Heart right ventricle (tissue), 16 donors: ENCODE data around the gene SRPRB. TPM values are rescaled to one million over a fixed set of nuclear protein-coding genes. Genes with fewer than 3 reads are reported as not detected.

Experiments used
- ATAC-seq, 8 donors: fragments of 200-7000 bp; cut with Tn5 transposase; one replicate each; pipeline ENCODE4 v1.9.1; 2020; ENCODE audit warnings: mild to moderate bottlenecking in 8 of 8, moderate library complexity in 8 of 8, moderate number of reproducible peaks in 1 of 8
- DNase-seq, 2 donors: peaks; one replicate each; pipeline ENCODE4 v3.0.0-alpha.2; 2020
- H3K27ac ChIP-seq, 10 donors: fragments of 200-600 bp; sonication (generic) in 2 of 10; one replicate each; pipeline versions ENCODE4 v1.5.0 to v1.8.0; 2020 to 2022; ENCODE audit warnings: mild to moderate bottlenecking in 3 of 10
- H3K27me3 ChIP-seq, 7 donors: fragments of 200-600 bp; one replicate each; pipeline ENCODE4 v1.8.0; 2021 to 2022; ENCODE audit warnings: mild to moderate bottlenecking in 2 of 7
- H3K36me3 ChIP-seq, 9 donors: fragments of 200-600 bp; sonication (generic) in 1 of 9; one replicate each; pipeline versions ENCODE4 v1.5.0 to v1.8.0; 2020 to 2022; ENCODE audit warnings: mild to moderate bottlenecking in 2 of 9
- H3K4me1 ChIP-seq, 9 donors: fragments of 200-600 bp; sonication (generic) in 1 of 9; one replicate each; pipeline versions ENCODE4 v1.5.0 to v1.8.0; 2020 to 2022; ENCODE audit warnings: mild to moderate bottlenecking in 4 of 9
- H3K4me3 ChIP-seq, 10 donors: fragments of 200-600 bp; sonication (generic) in 2 of 10; one replicate each; pipeline versions ENCODE4 v1.5.0 to v1.8.0; 2020 to 2022; ENCODE audit warnings: mild to moderate bottlenecking in 7 of 10, moderate library complexity in 2 of 10
- H3K9me3 ChIP-seq, 11 donors: fragments of 200-600 bp in 10 of 11; sonication (generic) in 2 of 11; one replicate each; pipeline versions ENCODE4 v1.5.0 to v1.8.0; 2013 to 2022; ENCODE audit warnings: mild to moderate bottlenecking in 2 of 11, control low read depth in 1 of 11, moderate library complexity in 1 of 11
- CTCF ChIP-seq, 9 donors: fragments of 200-600 bp; sonication (generic) in 2 of 9; IDR thresholded peaks; one replicate each; pipeline versions ENCODE4 v1.5.0 to v1.8.0; 2021 to 2022; ENCODE audit warnings: antibody characterized with exemption in 9 of 9, mild to moderate bottlenecking in 5 of 9, moderate library complexity in 1 of 9
- WGBS, 2 donors: extraction: QIAGEN DNeasy Blood & Tissue Kit; methylation state at CpG; one replicate each; pipeline ENCODE4 v1.1.7; 2013; ENCODE audit warnings: inconsistent platforms in 1 of 2; 5-methylcytosine and 5-hydroxymethylcytosine counted together
- intact Hi-C, 10 donors: fragments of 100-400 bp; cut with DNase I; formaldehyde crosslinking; loops; one replicate each; pipeline versions ENCODE4 v1.11.1 to v1.14.2; 2022
- polyA plus RNA-seq, 2 donors: library from polyadenylated mRNA; stranded (reverse); fragments of 200-250 nt; gene quantifications; one replicate each; pipeline ENCODE4 v1.2.3, GENCODE V29; 2013
- total RNA-seq, 10 donors: library from RNA; stranded (reverse); fragmentation: NEBNext Ultra II Directional in 3 of 10; extraction: Animal tissue kit (Norgen Biotek cat#: 25700) in 3 of 10; gene quantifications; one replicate each; pipeline versions ENCODE4 v1.2.1 to v1.2.4, GENCODE V29; 2021 to 2023
- donor health status: Arrhythmogenic right ventricular cardiomyopathy.
- donor health status: ischemic (EF 13 %, LVEDD 7.1; RV severe dilation, severe dysfunction).
- donor health status: healthy with polysubstance abuse.
- donor health status: DM: no; HTN: yes; CAD: no.
- donor health status: DM: no; HTN: no; CAD: no.
- donor health status: ischemic (EF 25% LVEDD 6.9; RV normal size, moderate dysfunction).
- donor health status: ischemic (EF 25% LVEDD 5.7; RV mildly dilated, moderate dysfunction).
- donor health status: healthy.
- donor health status: DM: yes; HTN: yes; CAD: no.
- donor health status: Ischemic cardiomyopathy.
- donor health status: ischemic (EF 35%, LVEDD 5.7; RV mildly dilated, moderate dysfunction).
- donor health status: nonischemic (EF 11% LVEDD 7.7; RV severe dilation, severe dysfunction).
- donor health status: DM: yes; HTN: yes; CAD: no.
- donor health status: PGD.
- donor health status: ischemic (EF 29% LVEDD 5.4; RV normal size, mild dysfunction).
- donor health status: nonischemic (EF 23%, LVEDD 6.1; RV moderate dilation, normal function).

SRPRB gene
- total and polyA plus RNA-seq, 12 donors, result 12.1 to 46.2 (median 27.0) TPM

- no peaks in the 10 kb centered on the region for H3K4me1 ChIP-seq
- TF ChIP-seq CTCF (IDR thresholded peaks at IDR 0.05), result no peak
- H3K36me3 ChIP-seq, result no peaks in the 10 kb centered on the region
- ATAC-seq, result no peak
- peaks cover 0 to 27% (median 14%) of the 10 kb centered on the region in 7 donors for H3K27me3 ChIP-seq
- H3K9me3 ChIP-seq, result no peaks in the 10 kb centered on the region
- DNase-seq, result no peak
- no peak overlapping the region for H3K4me3 ChIP-seq
- no peak overlapping the region for H3K27ac ChIP-seq
- intact Hi-C loops, result no loop called here
Observed at GRCh38 chr3:133781570-133781969, 24.0 kb upstream of the SRPRB start.

DNA sequence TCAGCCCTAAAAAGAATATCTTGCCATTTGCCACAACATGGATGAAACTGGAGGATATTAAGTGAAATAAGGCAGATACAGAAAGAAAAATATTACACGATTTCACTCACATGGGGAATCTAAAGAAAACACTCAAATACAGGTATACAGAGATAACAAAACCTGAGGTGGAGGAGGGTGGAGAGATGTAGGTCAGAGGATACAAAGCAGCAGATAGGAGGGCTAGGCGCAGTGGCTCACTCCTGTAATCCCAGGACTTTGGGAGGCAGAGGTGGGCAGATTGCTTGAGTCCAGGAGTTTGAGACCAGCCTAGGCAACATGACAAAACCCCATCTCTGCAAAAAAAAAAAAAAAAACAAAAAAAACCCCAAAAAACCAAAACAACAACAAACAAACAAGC, 23.2 kb upstream of the SRPRB start:
- no peak for ATAC-seq
- no peak for TF ChIP-seq CTCF (IDR thresholded peaks at IDR 0.05)
- intact Hi-C loops, result no loop called here

DNA sequence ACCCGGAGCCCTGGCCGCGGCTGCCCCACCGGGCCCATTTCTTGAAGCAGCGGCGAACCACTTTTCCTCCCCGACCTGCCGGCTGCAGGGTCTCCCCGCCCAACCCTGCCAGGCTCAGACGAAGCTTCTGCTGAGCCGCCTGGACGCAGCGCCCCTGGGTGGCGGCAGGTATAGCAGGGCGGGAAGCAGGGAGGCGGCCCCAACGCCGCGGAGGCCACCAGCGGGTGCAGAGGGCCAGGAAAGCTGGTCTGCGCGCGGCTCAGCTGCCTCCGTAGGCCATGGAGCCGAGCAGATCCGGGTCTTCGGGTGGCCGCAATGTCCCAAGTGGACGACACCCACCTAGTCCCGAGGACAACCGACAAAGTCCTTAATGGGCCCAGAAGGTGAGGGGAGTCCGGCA, 21.9 kb upstream of the SRPRB start:
- no peak for ATAC-seq
- no peaks in the 10 kb centered on the region for H3K36me3 ChIP-seq
- WGBS, 2 donors, result 28 to 63% methylated on average over 32 of the region's 32 CpGs
- peaks cover 0 to 27% (median 14%) of the 10 kb centered on the region in 7 donors for H3K27me3 ChIP-seq
- H3K4me3 ChIP-seq, result no peak overlapping the region
- no peak for TF ChIP-seq CTCF (IDR thresholded peaks at IDR 0.05)
- no peaks in the 10 kb centered on the region for H3K4me1 ChIP-seq
- DNase-seq, result no peak
- intact Hi-C loops, result no loop called here
- H3K27ac ChIP-seq, result no peak overlapping the region
- H3K9me3 ChIP-seq, result no peaks in the 10 kb centered on the region

More for the DNA sequence above, 23.2 kb upstream of the SRPRB start:
- Histone ChIP-seq H3K4me1 (no peaks in the 10 kb centered on the region), H3K9me3 (no peaks in the 10 kb centered on the region), H3K36me3 (no peaks in the 10 kb centered on the region), H3K4me3 (no peak overlapping the region), H3K27me3 (peaks cover 0 to 27% (median 14%) of the 10 kb centered on the region in 7 donors), H3K27ac (no peak overlapping the region)
- DNase-seq, result no peak
- 68 to 90% methylated on average over 2 of the region's 2 CpGs for WGBS, 2 donors

- no peak for DNase-seq
- ATAC-seq, result no peak
- Histone ChIP-seq H3K4me1 (no peaks in the 10 kb centered on the region), H3K36me3 (no peaks in the 10 kb centered on the region), H3K27ac (no peak overlapping the region), H3K4me3 (no peak overlapping the region), H3K9me3 (peaks cover 0 to 27% (median 8%) of the 10 kb centered on the region in 11 donors), H3K27me3 (peaks cover 0 to 12% (median 7%) of the 10 kb centered on the region in 7 donors)
- 79 to 81% methylated on average over 2 of the region's 2 CpGs for WGBS, 2 donors
- no peak for TF ChIP-seq CTCF (IDR thresholded peaks at IDR 0.05)
- intact Hi-C loops, result no loop called here
Observed at GRCh38 chr3:133788024-133788423, 17.6 kb upstream of the SRPRB start.
